Right renal pelvis (tissue), 4 donors: Measurements from ENCODE around the gene PRAMEF33. TPM values are rescaled to one million over a fixed set of nuclear protein-coding genes. Genes with fewer than 3 reads are reported as not detected.
"Not testable (repeated sequence)": the region's sequence is repeated elsewhere in the genome, so short reads cannot be mapped to it uniquely, and the experiment has no call there.

Experiments
- DNase-seq, 4 donors: peaks; one replicate each; pipeline ENCODE4 v3.0.0-alpha.2; 2013; ENCODE audit warnings: low read depth in 4 of 4, low spot score in 3 of 4, missing footprints in 1 of 4
- polyA plus RNA-seq, 4 donors: library from polyadenylated mRNA; unstranded; fragments of 120-200 nt; gene quantifications; one replicate each; pipeline ENCODE4 v1.2.1, GENCODE V29; 2013; ENCODE audit not compliant: insufficient read length in 4 of 4

PRAMEF33 gene
- not detected for polyA plus RNA-seq

DNA sequence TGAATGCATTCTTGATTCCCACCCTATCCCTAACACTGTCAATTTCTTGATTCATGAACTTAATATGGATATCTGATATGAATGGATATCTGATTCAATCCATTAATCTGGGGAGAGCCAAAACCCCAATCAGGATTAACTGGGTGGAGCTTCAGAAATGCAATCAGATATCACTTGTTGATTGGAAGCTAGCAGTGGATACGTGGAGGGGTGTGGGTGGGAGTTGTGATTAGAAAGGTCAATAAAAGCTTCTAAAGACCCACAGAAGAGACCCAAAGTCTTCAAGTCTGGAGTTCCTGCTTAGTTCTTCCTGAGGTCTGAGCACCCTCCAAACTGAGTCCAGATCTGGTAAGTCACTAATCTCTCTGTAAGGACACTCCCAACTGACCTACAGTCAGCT lies at the start of gene PRAMEF33:
PRAMEF33 (plus strand) TSS at position 301 of the 400 bp plus-strand sequence. CDS start 2,416 bp downstream, outside the sequence.
- DNase-seq: not testable (repeated sequence)

GRCh38 chr1:13253898-13254297 lies 49.4 kb upstream of the PRAMEF33 start, which contains the start of gene PRAMEF5:
Gene PRAMEF5 (plus strand): TSS chr1:13254198. CDS start chr1:13259269, 5,071 bp downstream.
- not testable (repeated sequence) for DNase-seq

DNA sequence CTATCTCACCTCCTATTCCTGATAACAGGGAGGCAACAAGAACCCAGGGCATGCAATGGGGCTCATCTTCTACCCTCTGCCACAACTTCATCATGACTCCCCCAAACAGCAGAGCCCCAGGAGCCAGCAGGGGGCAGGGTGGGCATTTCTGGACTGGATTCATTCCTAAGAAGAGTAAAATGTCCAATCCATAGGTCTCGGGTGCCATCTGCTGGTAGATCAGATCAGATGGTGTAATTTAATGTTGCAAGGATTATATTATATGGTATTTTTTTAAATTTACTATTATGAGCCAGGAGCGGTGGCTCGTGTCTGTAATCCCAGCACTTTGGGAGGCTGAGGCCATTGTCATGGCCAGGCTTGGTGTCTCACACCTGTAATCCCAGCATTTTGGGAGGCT lies 38.2 kb upstream of the PRAMEF33 start:
- DNase-seq: not testable (repeated sequence)

DNA sequence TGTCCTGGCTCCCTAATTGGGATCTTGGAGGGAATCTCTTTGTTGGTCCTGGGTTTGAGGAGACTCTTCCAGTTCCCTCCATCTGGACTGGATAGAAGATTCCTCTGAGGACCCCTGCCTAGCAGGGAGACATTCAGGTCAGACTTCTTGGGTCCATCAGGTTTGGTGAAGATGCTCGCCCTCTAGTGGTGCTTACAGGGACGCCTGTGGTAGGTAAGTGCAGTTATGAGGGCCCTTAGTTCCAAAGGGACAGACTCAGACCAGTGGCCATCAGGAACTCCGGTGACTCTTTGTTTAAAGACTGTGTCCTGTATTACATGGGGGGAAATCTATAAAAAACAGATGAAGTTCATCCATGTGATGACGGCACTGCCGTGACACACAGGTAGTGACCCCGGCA lies 26.3 kb upstream of the PRAMEF33 start:
- not testable (repeated sequence) for DNase-seq

GRCh38 chr1:13279617-13280016 lies 23.7 kb upstream of the PRAMEF33 start:
- DNase-seq: not testable (repeated sequence)

DNA sequence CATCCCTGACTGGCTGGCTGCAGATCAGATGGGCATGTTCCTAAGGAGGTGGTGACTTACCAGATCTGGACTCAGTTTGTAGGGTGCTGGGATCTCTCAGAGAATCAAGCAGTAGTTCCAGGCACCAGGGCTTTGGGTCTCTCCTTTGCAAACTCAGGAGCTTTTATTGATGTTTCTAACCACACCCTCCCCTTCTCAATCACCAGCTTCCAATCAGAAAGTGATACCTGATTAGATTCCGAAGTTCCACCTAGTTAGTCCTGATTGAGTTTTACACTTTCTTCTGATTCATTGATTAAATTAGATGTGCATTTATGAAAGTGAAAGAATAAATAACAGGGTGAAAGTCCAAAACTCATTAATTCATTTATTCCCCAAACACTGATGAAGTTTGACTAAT lies 18.3 kb upstream of the PRAMEF33 start, which contains the start of gene PRAMEF8:
PRAMEF8 (minus strand) TSS at position 101 of the 400 bp plus-strand sequence. CDS start 1,046 bp downstream, outside the sequence.
- DNase-seq: not testable (repeated sequence)

DNA sequence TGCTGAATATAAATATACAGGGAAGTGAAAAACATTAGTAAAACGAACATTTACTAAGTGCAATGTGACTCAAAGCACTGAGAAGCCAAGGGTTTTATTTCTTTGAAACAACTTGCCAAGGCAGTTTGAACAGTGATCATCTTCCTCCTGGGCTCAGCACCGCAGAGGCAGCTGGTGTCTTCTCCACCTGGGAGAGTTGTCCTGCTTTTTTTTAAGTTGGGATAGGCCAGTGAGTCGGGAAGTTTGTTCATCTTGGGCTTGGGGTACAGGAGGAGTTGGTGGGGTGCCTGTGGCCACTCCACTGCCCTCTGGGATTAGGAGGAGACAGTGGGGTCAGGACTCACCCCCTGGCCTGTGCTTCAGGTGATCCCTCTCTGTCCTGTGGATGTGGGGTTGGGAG lies 14.3 kb upstream of the PRAMEF33 start:
- DNase-seq: not testable (repeated sequence)

- not testable (repeated sequence) for DNase-seq
Measured at GRCh38 chr1:13297216-13297931, 6.0 kb upstream of the PRAMEF33 start.

DNA sequence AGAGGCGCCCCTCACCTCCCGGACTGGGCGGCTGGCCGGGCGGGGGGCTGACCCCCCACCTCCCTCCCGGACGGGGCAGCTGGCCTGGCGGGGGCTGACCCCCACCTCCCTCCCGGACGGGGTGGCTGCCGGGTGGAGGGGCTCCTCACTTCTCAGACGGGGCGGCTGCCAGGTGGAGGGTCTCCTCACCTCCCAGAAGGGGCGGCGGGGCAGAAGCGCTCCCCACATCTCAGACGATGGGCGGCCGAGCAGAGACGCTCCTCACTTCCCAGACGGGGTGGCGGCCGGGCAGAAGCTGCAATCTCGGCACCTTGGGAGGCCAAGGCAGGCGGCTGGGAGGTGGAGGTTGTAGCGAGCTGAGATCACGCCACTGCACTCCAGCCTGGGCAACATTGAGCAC lies 4.6 kb upstream of the PRAMEF33 start:
- DNase-seq: not testable (repeated sequence)

DNA sequence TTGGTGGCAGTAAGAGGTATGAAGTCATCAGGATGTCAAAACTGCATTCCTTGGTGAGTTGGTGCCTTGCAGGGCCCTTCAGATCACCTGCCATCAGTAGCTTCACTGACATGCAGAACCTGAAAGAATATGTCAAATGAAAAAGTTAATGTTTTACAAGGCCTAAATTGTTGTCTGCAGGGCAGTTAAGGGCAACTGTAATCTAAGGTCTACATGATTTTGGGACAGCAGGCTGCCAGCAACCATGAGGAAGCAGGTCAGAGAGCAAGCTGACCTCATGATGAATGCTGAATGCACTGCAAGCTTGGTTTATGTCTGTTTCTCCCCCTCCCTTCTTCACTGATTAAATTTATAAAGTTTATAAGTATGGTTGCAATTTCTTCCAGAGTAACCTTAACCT lies 1.1 kb upstream of the PRAMEF33 start:
- not testable (repeated sequence) for DNase-seq

- DNase-seq: not testable (repeated sequence)
Measured at GRCh38 chr1:13315281-13315680, 11.9 kb downstream of the PRAMEF33 start, which contains the start of gene PRAMEF15. Gene PRAMEF15 (plus strand): TSS chr1:13315581. CDS start chr1:13318408, 2,827 bp downstream.

- not testable (repeated sequence) for DNase-seq
Measured at GRCh38 chr1:13342496-13342895, 39.2 kb downstream of the PRAMEF33 start.

DNA sequence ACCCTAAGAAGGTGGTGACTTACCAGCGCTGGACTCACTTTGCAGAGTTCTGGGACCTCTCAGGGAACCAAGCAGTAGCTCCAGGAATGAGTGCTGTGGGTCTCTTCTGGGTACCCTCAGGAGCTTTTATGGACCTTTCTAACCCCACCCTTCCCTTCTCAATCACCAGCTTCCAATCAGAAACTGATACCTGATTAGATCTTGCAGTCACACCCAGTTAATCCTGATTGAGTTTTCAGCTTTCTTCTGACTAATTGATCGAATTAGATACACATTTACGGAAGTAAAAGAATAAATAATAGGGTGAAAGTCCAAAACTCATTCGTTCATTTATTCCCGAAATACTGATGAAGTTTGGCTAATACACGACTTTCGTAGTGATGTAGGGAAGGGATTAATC lies 43.7 kb downstream of the PRAMEF33 start, which contains the start of gene PRAMEF14:
PRAMEF14 (minus strand) TSS at position 101 of the 400 bp plus-strand sequence. CDS start 1,820 bp downstream, outside the sequence.
- DNase-seq: not testable (repeated sequence)

GRCh38 chr1:13353476-13353875 lies 50.1 kb downstream of the PRAMEF33 start:
- not testable (repeated sequence) for DNase-seq

- DNase-seq: not testable (repeated sequence)
Measured at GRCh38 chr1:13354475-13354874, 51.1 kb downstream of the PRAMEF33 start.

- DNase-seq: peak; percentile 8 to 28 (median 20)
Measured at GRCh38 chr1:13356774-13357173, 53.4 kb downstream of the PRAMEF33 start.

Other genes starting within 250 kb of the PRAMEF33 start
- gene PRAMEF27, start 247.0 kb upstream of the PRAMEF33 start, polyA plus RNA-seq: not detected
- gene HNRNPCL3, start 242.8 kb upstream of the PRAMEF33 start, polyA plus RNA-seq: not detected
- gene PRAMEF25, start 232.8 kb upstream of the PRAMEF33 start, polyA plus RNA-seq: not detected
- under 1 TPM in 2 of 4 donors, not detected in 2; 0.27 to 0.28 TPM for gene HNRNPCL2, start 186.7 kb upstream of the PRAMEF33 start, polyA plus RNA-seq
- gene PRAMEF26, start 147.5 kb upstream of the PRAMEF33 start, polyA plus RNA-seq: not detected
- under 1 TPM in 2 of 4 donors, not detected in 2; 0.16 to 0.22 TPM for gene HNRNPCL4, start 137.9 kb upstream of the PRAMEF33 start, polyA plus RNA-seq
- not detected for gene PRAMEF9, start 131.7 kb upstream of the PRAMEF33 start, polyA plus RNA-seq
- not detected for gene PRAMEF13, start 102.1 kb upstream of the PRAMEF33 start, polyA plus RNA-seq
- not detected for gene PRAMEF18, start 77.4 kb upstream of the PRAMEF33 start, polyA plus RNA-seq
- not detected for gene PRAMEF5, start 49.3 kb upstream of the PRAMEF33 start, polyA plus RNA-seq
- gene PRAMEF8, start 18.4 kb upstream of the PRAMEF33 start, polyA plus RNA-seq: not detected
- gene PRAMEF15, start 12.0 kb downstream of the PRAMEF33 start, polyA plus RNA-seq: not detected
- not detected for gene PRAMEF14, start 43.6 kb downstream of the PRAMEF33 start, polyA plus RNA-seq
- not detected for gene PRAMEF19, start 68.4 kb downstream of the PRAMEF33 start, polyA plus RNA-seq
- gene PRAMEF17, start 86.1 kb downstream of the PRAMEF33 start, polyA plus RNA-seq: not detected
- gene PRAMEF20, start 106.9 kb downstream of the PRAMEF33 start, polyA plus RNA-seq: not detected
- under 1 TPM in 1 of 4 donors, not detected in 3; 0.25 TPM for gene LRRC38, start 210.5 kb downstream of the PRAMEF33 start, polyA plus RNA-seq